Endothelial cell of umbilical vein (primary cell): Measurements from ENCODE around the gene SMARCAD1. TPM values are rescaled to one million over a fixed set of nuclear protein-coding genes. Genes with fewer than 3 reads are reported as not detected.

Experiments
- BruUV-seq: library from RNA; stranded (reverse); fragments of 400-500 nt; replicated peaks from 2 replicates; lab custom pipeline; 2021; lab: Mats Ljungman, UMichigan
- CTCF ChIA-PET: fragments of 300-600, 350-600 bp; sonication (Branson Sonifier 250); formaldehyde crosslinking; loops from one replicate; lab custom pipeline; 2021; ENCODE audit warnings: antibody characterized with exemption, inconsistent platforms; lab: Charles Lee
- POLR2A ChIA-PET: fragments of 300-600, 350-600 bp; sonication (Branson Sonifier 250); formaldehyde crosslinking; loops from one replicate; lab custom pipeline; 2021; ENCODE audit warnings: antibody characterized with exemption, inconsistent platforms; lab: Charles Lee
- DNase-seq: peaks from one replicate; pipeline ENCODE4 v3.0.0-alpha.2; 2011; ENCODE audit warnings: low read depth, low spot score
- FAIRE-seq: peaks from 2 replicates; lab custom pipeline; 2011; peaks lifted over from hg19 to GRCh38; lab: Jason Lieb, UNC
- H2AFZ ChIP-seq: 2 replicates; pipeline ENCODE4 v1.6.0; 2012; ENCODE audit warnings: low read depth, low read length, control low read depth, inconsistent platforms
- H3K27ac ChIP-seq: 2 replicates; pipeline ENCODE4 v1.5.1; 2011; ENCODE audit warnings: low read depth, mild to moderate bottlenecking, control low read depth, low read length, moderate library complexity; ENCODE audit not compliant: insufficient read depth
- H3K27me3 ChIP-seq, 2 experiments: 2 replicates each; pipeline versions ENCODE4 v1.6.0 to v1.6.1; 2011; ENCODE audit warnings: low read length in 2 of 2, mixed read lengths in 1 of 2; ENCODE audit not compliant: control insufficient read depth in 2 of 2, insufficient read depth in 2 of 2
- H3K36me3 ChIP-seq, 2 experiments: 2 replicates in 1 of 2; 3 replicates in 1 of 2; pipeline ENCODE4 v1.5.1; 2011; ENCODE audit warnings: low read length in 2 of 2, mild to moderate bottlenecking in 1 of 2, moderate library complexity in 1 of 2; ENCODE audit not compliant: control insufficient read depth in 2 of 2, insufficient read depth in 2 of 2; ENCODE audit errors: extremely low read depth in 1 of 2
- H3K4me1 ChIP-seq: 3 replicates; pipeline ENCODE4 v1.5.1; 2011; ENCODE audit warnings: mild to moderate bottlenecking, low read length; ENCODE audit not compliant: control insufficient read depth, insufficient read depth; ENCODE audit errors: extremely low read depth
- H3K4me2 ChIP-seq: 2 replicates; pipeline ENCODE4 v1.6.1; 2011; ENCODE audit warnings: low read length, control low read depth, mixed read lengths; ENCODE audit not compliant: insufficient read depth
- H3K4me3 ChIP-seq, 3 experiments: fragments of 200-600 bp in 1 of 3; sonication (generic), shearing (Covaris generic) in 1 of 3; replicated peaks in 1 of 3; 2 replicates each; pipeline ENCODE4 v1.5.1; 2011 to 2016; ENCODE audit warnings: control low read depth in 3 of 3, low read length in 3 of 3, mild to moderate bottlenecking in 2 of 3, inconsistent platforms in 1 of 3, low read depth in 1 of 3, moderate library complexity in 1 of 3; ENCODE audit not compliant: insufficient read depth in 1 of 3
- H3K79me2 ChIP-seq: 2 replicates; pipeline ENCODE4 v1.6.0; 2012; ENCODE audit warnings: low read length, inconsistent platforms; ENCODE audit not compliant: control insufficient read depth, insufficient read depth
- H3K9ac ChIP-seq: replicated peaks from 2 replicates; pipeline ENCODE3; 2011; ENCODE audit warnings: low read length, control low read depth; ENCODE audit not compliant: insufficient read depth; ENCODE audit errors: extremely low read depth
- H3K9me1 ChIP-seq: replicated peaks from 3 replicates; pipeline ENCODE4 v1.6.0; 2011; ENCODE audit warnings: mild to moderate bottlenecking, low read length; ENCODE audit not compliant: control insufficient read depth, insufficient read depth; ENCODE audit errors: extremely low read depth
- H3K9me3 ChIP-seq: replicated peaks from 2 replicates; pipeline ENCODE4 v1.5.1; 2012; ENCODE audit warnings: low read length, inconsistent platforms; ENCODE audit not compliant: control insufficient read depth, insufficient read depth
- H4K20me1 ChIP-seq: replicated peaks from 2 replicates; pipeline ENCODE3; 2011; ENCODE audit warnings: mild to moderate bottlenecking, low read length; ENCODE audit not compliant: control insufficient read depth, insufficient read depth; ENCODE audit errors: extremely low read depth
- EZH2 ChIP-seq: IDR thresholded peaks from 2 replicates; pipeline ENCODE4 v1.6.1; 2012; ENCODE audit warnings: borderline replicate concordance, low read depth, mild to moderate bottlenecking, moderate library complexity, low read length, inconsistent platforms; ENCODE audit not compliant: severe bottlenecking
- FOS ChIP-seq: IDR thresholded peaks from 2 replicates; pipeline ENCODE4 v1.6.1; 2011; ENCODE audit warnings: mild to moderate bottlenecking, low read length, moderate library complexity, borderline replicate concordance; ENCODE audit not compliant: insufficient read depth
- GATA2 ChIP-seq: IDR thresholded peaks from 2 replicates; pipeline ENCODE4 v1.7.0; 2011; ENCODE audit warnings: low read depth, mild to moderate bottlenecking, moderate library complexity, mixed read lengths, low read length; ENCODE audit not compliant: insufficient read length, insufficient read depth
- JUN ChIP-seq: IDR thresholded peaks from 2 replicates; pipeline ENCODE4 v1.6.1; 2011; ENCODE audit warnings: borderline replicate concordance, low read depth; ENCODE audit not compliant: insufficient read length, insufficient read depth
- MYC ChIP-seq: IDR thresholded peaks from one replicate; pipeline ENCODE4 v1.6.1; 2011; ENCODE audit warnings: mild to moderate bottlenecking, low read depth, low read length
- POLR2A ChIP-seq: IDR thresholded peaks from 2 replicates; pipeline ENCODE4 v1.6.1; 2012; ENCODE audit warnings: low read depth, mild to moderate bottlenecking, control low read depth, low read length
- POLR2AphosphoS5 ChIP-seq: IDR thresholded peaks from 2 replicates; pipeline ENCODE4 v1.6.1; 2012; ENCODE audit warnings: low read depth, mild to moderate bottlenecking, control low read depth, low read length, moderate library complexity; ENCODE audit not compliant: insufficient read depth
- dilution Hi-C: fragments of 300-500 bp; cut with MboI; formaldehyde crosslinking; loops from one replicate; pipeline ENCODE4 v1.15.0; 2019; ENCODE audit warnings: low sequenced_read_pairs; ENCODE audit not compliant: extremely low pct_ligation_motif_present
- intact Hi-C: fragments of 100-400 bp; cut with micrococcal nuclease; formaldehyde crosslinking; loops from one replicate; pipeline ENCODE4 v1.10.0; 2022
- polyA plus RNA-seq, 4 experiments: library from polyadenylated mRNA; depleted of rRNA in 3 of 4; stranded (reverse) in 3 of 4; unstranded in 1 of 4; fragments of >200 nt; gene quantifications; 2 replicates each; pipeline versions ENCODE4 v1.2.1 to v1.2.3, GENCODE V29; 2011 to 2012; ENCODE audit warnings: missing spikeins in 1 of 4
- total RNA-seq: library from RNA; stranded (reverse); gene quantifications from 2 replicates; pipeline ENCODE4 v1.2.3, GENCODE V29; 2021
- TF ChIP-seq, protein P1 (sequence below), 2 donors: IDR thresholded peaks; 1 replicate in 1 of 2; 2 replicates in 1 of 2; pipeline ENCODE4 v1.5.1; 2011; ENCODE audit warnings: low read length in 2 of 2, mild to moderate bottlenecking in 2 of 2, moderate library complexity in 2 of 2, control low read depth in 1 of 2, inconsistent platforms in 1 of 2, low read depth in 1 of 2; ENCODE audit not compliant: insufficient read depth in 1 of 2; ENCODE audit errors: extremely low read depth in 1 of 2
- TF ChIP-seq, protein P2 (sequence below): IDR thresholded peaks from 2 replicates; pipeline ENCODE4 v1.6.1; 2011; ENCODE audit not compliant: insufficient read depth, insufficient read length

SMARCAD1 gene
- total and polyA plus RNA-seq, 2 donors (not counting 3 experiments of a cell fraction or from before 2014, with no cell fraction given) = 15.5 to 34.8 TPM

DNA sequence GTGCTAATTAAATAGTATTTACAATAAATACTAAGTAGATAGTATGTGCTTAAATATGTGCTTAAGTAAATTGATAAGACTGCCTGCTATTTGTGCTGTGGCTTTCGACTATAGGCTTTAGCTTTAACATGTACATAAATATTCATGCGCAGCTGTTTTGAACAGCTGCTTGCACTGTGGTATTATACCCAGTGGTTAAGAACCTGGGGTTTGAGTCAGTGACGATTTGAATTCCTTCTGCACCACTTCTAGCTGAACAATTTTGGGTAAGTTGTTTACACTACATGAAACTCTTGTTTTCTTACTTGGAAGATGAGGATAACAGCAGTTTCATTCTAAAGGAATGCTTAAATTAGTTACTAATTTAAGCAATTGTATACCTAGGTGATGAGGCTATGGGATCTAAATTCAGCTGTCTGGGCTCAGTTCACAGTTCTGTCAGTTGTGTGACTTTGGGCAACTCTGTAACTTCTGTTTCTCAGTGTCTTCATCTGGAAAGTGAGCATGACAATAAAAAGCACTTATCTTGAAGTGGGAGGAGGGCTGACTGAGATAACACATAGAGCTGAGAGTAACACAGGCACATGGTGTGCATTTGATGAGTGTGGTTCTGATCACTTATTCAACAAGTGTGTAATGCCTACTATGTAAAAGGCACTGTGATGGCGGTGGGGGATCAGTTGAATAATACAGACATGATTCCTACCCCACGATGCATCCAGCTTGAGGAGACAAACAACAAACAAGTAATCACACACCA lies 98.0 kb downstream of the SMARCAD1 start:
- no peak overlapping the region for H2AFZ ChIP-seq
- no peaks in the 10 kb centered on the region for H3K9me3 ChIP-seq
- H4K20me1 ChIP-seq = no peaks in the 10 kb centered on the region

More for the DNA sequence above, 98.0 kb downstream of the SMARCAD1 start:
- H3K27me3 ChIP-seq = no peaks in the 10 kb centered on the region
- dilution Hi-C loops = no loop called here
- H3K79me2 ChIP-seq = no peaks in the 10 kb centered on the region
- no peak overlapping the region for H3K4me3 ChIP-seq
- intact Hi-C loops = loop anchor here (2.0 to 10.0 kb wide), 4 partner anchors 59 to 819 kb away; no protein-coding TSS in a partner anchor
- H3K36me3 ChIP-seq = no peaks in the 10 kb centered on the region
- CTCF ChIA-PET = interaction anchor here (0.6 to 4.9 kb wide), 10 partner anchors 8 to 426 kb away, joined by 3 to 46 read pairs (median 4); no protein-coding TSS in a partner anchor
- no peak for FAIRE-seq
- peaks cover 20% of the 10 kb centered on the region for H3K4me1 ChIP-seq
- no TSS peak for BruUV-seq
- POLR2A ChIA-PET = no interaction called here
- no peak overlapping the region for H3K4me2 ChIP-seq
- H3K27ac ChIP-seq = no peak overlapping the region
- H3K9ac ChIP-seq = no peak overlapping the region
- H3K9me1 ChIP-seq = no peaks in the 10 kb centered on the region
- TF ChIP-seq JUN (no peak), FOS (no peak), EZH2 (no peak), GATA2 (no peak), POLR2AphosphoS5 (no peak), POLR2A (no peak), MYC (no peak)
- TF ChIP-seq, protein P1, sequence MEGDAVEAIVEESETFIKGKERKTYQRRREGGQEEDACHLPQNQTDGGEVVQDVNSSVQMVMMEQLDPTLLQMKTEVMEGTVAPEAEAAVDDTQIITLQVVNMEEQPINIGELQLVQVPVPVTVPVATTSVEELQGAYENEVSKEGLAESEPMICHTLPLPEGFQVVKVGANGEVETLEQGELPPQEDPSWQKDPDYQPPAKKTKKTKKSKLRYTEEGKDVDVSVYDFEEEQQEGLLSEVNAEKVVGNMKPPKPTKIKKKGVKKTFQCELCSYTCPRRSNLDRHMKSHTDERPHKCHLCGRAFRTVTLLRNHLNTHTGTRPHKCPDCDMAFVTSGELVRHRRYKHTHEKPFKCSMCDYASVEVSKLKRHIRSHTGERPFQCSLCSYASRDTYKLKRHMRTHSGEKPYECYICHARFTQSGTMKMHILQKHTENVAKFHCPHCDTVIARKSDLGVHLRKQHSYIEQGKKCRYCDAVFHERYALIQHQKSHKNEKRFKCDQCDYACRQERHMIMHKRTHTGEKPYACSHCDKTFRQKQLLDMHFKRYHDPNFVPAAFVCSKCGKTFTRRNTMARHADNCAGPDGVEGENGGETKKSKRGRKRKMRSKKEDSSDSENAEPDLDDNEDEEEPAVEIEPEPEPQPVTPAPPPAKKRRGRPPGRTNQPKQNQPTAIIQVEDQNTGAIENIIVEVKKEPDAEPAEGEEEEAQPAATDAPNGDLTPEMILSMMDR (IDR thresholded peaks at IDR 0.05; ENCODE audit: extremely low read depth in 1 of 2, insufficient read depth in 1 of 2, low read depth in 1 of 2, low read length in 2 of 2) = no peak
- TF ChIP-seq, protein P2, sequence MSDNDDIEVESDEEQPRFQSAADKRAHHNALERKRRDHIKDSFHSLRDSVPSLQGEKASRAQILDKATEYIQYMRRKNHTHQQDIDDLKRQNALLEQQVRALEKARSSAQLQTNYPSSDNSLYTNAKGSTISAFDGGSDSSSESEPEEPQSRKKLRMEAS = no peak
- no peak for DNase-seq
